HepG2 (cell line): Measurements from ENCODE around the gene CEBPA. TPM values are rescaled to one million over a fixed set of nuclear protein-coding genes. Genes with fewer than 3 reads are reported as not detected.

Experiments
- ARNT ChIP-seq: fragments of 450-650 bp; IDR thresholded peaks from 2 replicates; pipeline ENCODE4 v1.6.1; 2017
- CREB1 ChIP-seq, 2 experiments: fragments of 450-650 bp in 1 of 2; IDR thresholded peaks; 2 replicates each; pipeline ENCODE4 v1.6.1; 2016 to 2017; ENCODE audit warnings: control low read depth in 1 of 2, mild to moderate bottlenecking in 1 of 2, missing compliant biosample characterization in 1 of 2, missing genetic modification characterization in 1 of 2
- ESRRA ChIP-seq: sonication (generic); formaldehyde crosslinking; IDR thresholded peaks from 2 replicates; pipeline ENCODE4 v1.5.1; 2020; ENCODE audit warnings: mild to moderate bottlenecking, low read depth, missing genetic modification reagents
- KMT2A ChIP-seq: sonication (generic); formaldehyde crosslinking; IDR thresholded peaks from 2 replicates; pipeline ENCODE4 v1.4.0; 2020; ENCODE audit warnings: missing genetic modification reagents
- MED8 ChIP-seq: sonication (generic); formaldehyde crosslinking; IDR thresholded peaks from 2 replicates; pipeline ENCODE4 v1.8.1; 2023; ENCODE audit warnings: mild to moderate bottlenecking, missing genetic modification reagents; ENCODE audit not compliant: insufficient replicate concordance
- NR2F1 ChIP-seq, 2 experiments: fragments of 450-650 bp in 1 of 2; formaldehyde crosslinking in 1 of 2; IDR thresholded peaks; 2 replicates each; pipeline versions ENCODE4 v1.5.0 to v1.6.1; 2016 to 2020; ENCODE audit warnings: mild to moderate bottlenecking in 1 of 2, missing compliant biosample characterization in 1 of 2, missing genetic modification reagents in 1 of 2, moderate library complexity in 1 of 2
- RBM22 ChIP-seq: fragments of 200-400 bp; formaldehyde crosslinking; optimal IDR thresholded peaks from 2 replicates; pipeline ENCODE3; 2017; ENCODE audit warnings: mild to moderate bottlenecking, low read length, moderate library complexity
- STAG1 ChIP-seq: sonication (generic); formaldehyde crosslinking; IDR thresholded peaks from 2 replicates; pipeline ENCODE4 v1.4.0; 2020; ENCODE audit warnings: missing genetic modification reagents
- TFDP1 ChIP-seq: IDR thresholded peaks from 2 replicates; pipeline ENCODE4 v1.6.1; 2016; ENCODE audit warnings: missing compliant biosample characterization, missing genetic modification reagents, borderline replicate concordance
- ZBTB37 ChIP-seq: sonication (generic); formaldehyde crosslinking; IDR thresholded peaks from 2 replicates; pipeline ENCODE4 v1.4.0; 2020; ENCODE audit warnings: mild to moderate bottlenecking, missing genetic modification reagents
- ZBTB7A ChIP-seq: sonication (generic); formaldehyde crosslinking; IDR thresholded peaks from 2 replicates; pipeline ENCODE4 v1.8.0; 2022; ENCODE audit warnings: mild to moderate bottlenecking, missing genetic modification reagents
- ZNF207 ChIP-seq: fragments of 450-650 bp; IDR thresholded peaks from 2 replicates; pipeline ENCODE4 v1.6.1; 2016; ENCODE audit warnings: antibody characterized with exemption, borderline replicate concordance
- ZNF382 ChIP-seq: sonication (generic); formaldehyde crosslinking; IDR thresholded peaks from 2 replicates; pipeline ENCODE4 v1.5.0; 2020; ENCODE audit warnings: missing genetic modification reagents, mild to moderate bottlenecking, borderline replicate concordance
- ZNF431 ChIP-seq: sonication (generic); formaldehyde crosslinking; IDR thresholded peaks from 2 replicates; pipeline ENCODE4 v1.9.0; 2022; ENCODE audit warnings: missing genetic modification reagents, low read depth, mild to moderate bottlenecking, borderline replicate concordance
- ZNF503 ChIP-seq: sonication (generic); formaldehyde crosslinking; IDR thresholded peaks from 2 replicates; pipeline ENCODE4 v1.4.0; 2020; ENCODE audit warnings: missing genetic modification reagents
- ZNF770 ChIP-seq: sonication (generic); formaldehyde crosslinking; IDR thresholded peaks from 2 replicates; pipeline ENCODE4 v1.5.0; 2020; ENCODE audit warnings: mild to moderate bottlenecking, missing genetic modification reagents
- ZNF790 ChIP-seq: sonication (generic); formaldehyde crosslinking; IDR thresholded peaks from 2 replicates; pipeline ENCODE4 v1.8.0; 2022; ENCODE audit warnings: missing genetic modification reagents, mild to moderate bottlenecking, borderline replicate concordance
- ZSCAN20 ChIP-seq: sonication (generic); formaldehyde crosslinking; IDR thresholded peaks from 2 replicates; pipeline ENCODE4 v1.4.0; 2020; ENCODE audit warnings: missing genetic modification reagents, mild to moderate bottlenecking, borderline replicate concordance
- ZSCAN22 ChIP-seq: sonication (generic); formaldehyde crosslinking; IDR thresholded peaks from 2 replicates; pipeline ENCODE4 v1.4.0; 2020; ENCODE audit warnings: mild to moderate bottlenecking, missing genetic modification reagents
- ZSCAN5A ChIP-seq: sonication (generic); formaldehyde crosslinking; IDR thresholded peaks from 2 replicates; pipeline ENCODE4 v1.8.0; 2022; ENCODE audit warnings: mild to moderate bottlenecking, missing genetic modification reagents, borderline replicate concordance
- polyA plus RNA-seq, 8 experiments: library from polyadenylated mRNA; depleted of rRNA in 3 of 8; stranded (reverse) in 7 of 8; unstranded in 1 of 8; fragments of >200 nt; fragmentation: Illumina TruSeq in 4 of 8; extraction: Trizol in 4 of 8; gene quantifications; 2 replicates each; pipeline versions ENCODE4 v1.2.1 to v1.2.3, GENCODE V29; 2011 to 2016; ENCODE audit warnings: low read depth in 4 of 8, missing spikeins in 1 of 8, mixed read lengths in 1 of 8; ENCODE audit not compliant: insufficient read depth in 1 of 8
- total RNA-seq, 5 experiments: library from RNA; depleted of rRNA; stranded (reverse); fragments of >200 nt; fragmentation: Illumina TruSeq; extraction: Trizol; gene quantifications; 2 replicates each; pipeline ENCODE4 v1.2.3, GENCODE V29; 2016; ENCODE audit warnings: low read depth in 1 of 5

Gene CEBPA
- total and polyA plus RNA-seq, 2 of the 13 experiments (the other 11 are each of a cell fraction or from before 2014, with no cell fraction given): 24.8 to 103 TPM

- peak; percentile 87 to 89 for TF ChIP-seq NR2F1 (CRISPR knock-in tag; IDR thresholded peaks at IDR 0.05)
- no peak; the same call in 1 of the 2 replicates for TF ChIP-seq ZBTB37 (CRISPR knock-in tag)
- no peak for TF ChIP-seq CREB1 (IDR thresholded peaks at IDR 0.05)
- TF ChIP-seq CREB1 (CRISPR knock-in tag; IDR thresholded peaks at IDR 0.05): no peak; the same call in 1 of the 2 replicates
- TF ChIP-seq STAG1 (CRISPR knock-in tag): no peak; the same call in 1 of the 2 replicates
- no peak for TF ChIP-seq ZNF382 (CRISPR knock-in tag)
- TF ChIP-seq ARNT: no peak
- TF ChIP-seq ZSCAN20: no peak
- TF ChIP-seq ZSCAN5A: 0 out of 2 replicates have a peak, but pooled peaks have one; percentile 47
- TF ChIP-seq ESRRA: no peak
- no peak; the same call in 1 of the 2 replicates for TF ChIP-seq ZNF770
- peak; percentile 67 for TF ChIP-seq MED8 (CRISPR knock-in tag)
- TF ChIP-seq KMT2A (CRISPR knock-in tag): no peak
- no peak for TF ChIP-seq ZNF790 (CRISPR knock-in tag)
- TF ChIP-seq ZSCAN22 (CRISPR knock-in tag): no peak
- no peak for TF ChIP-seq ZNF207
- TF ChIP-seq RBM22: no peak
- peak; percentile 86 for TF ChIP-seq ZBTB7A (CRISPR knock-in tag)
- 0 out of 2 replicates have a peak, but pooled peaks have one; percentile 18 for TF ChIP-seq ZNF503 (CRISPR knock-in tag)
- TF ChIP-seq ZNF431 (CRISPR knock-in tag): no peak
- TF ChIP-seq TFDP1: 0 out of 2 replicates have a peak, but pooled peaks have one; percentile 62
These were observed 8.9 kb downstream of the CEBPA start (continued) for GRCh38 chr19:33293255-33294057.
